H1 (cell line): ENCODE measurements around the gene RING1. TPM values are rescaled to one million over a fixed set of nuclear protein-coding genes. Genes with fewer than 3 reads are reported as not detected.

Experiments
- BACH1 ChIP-seq: IDR thresholded peaks from 2 replicates; pipeline ENCODE4 v1.6.1; 2012; ENCODE audit warnings: low read length, improper control_type of control experiment
- CBX5 ChIP-seq: fragments of 300-800, 300-1000 bp; sonication (generic); IDR thresholded peaks from 2 replicates; pipeline ENCODE4 v1.7.1; 2016; ENCODE audit warnings: antibody characterized with exemption, low read length, low read depth
- CEBPB ChIP-seq: IDR thresholded peaks from 2 replicates; pipeline ENCODE4 v1.6.1; 2012; ENCODE audit warnings: low read depth, low read length
- EP300 ChIP-seq, 2 experiments: IDR thresholded peaks; 1 replicate in 1 of 2; 2 replicates in 1 of 2; pipeline ENCODE4 v1.6.1; 2011 to 2012; ENCODE audit warnings: low read depth in 2 of 2, low read length in 2 of 2, mild to moderate bottlenecking in 2 of 2, borderline replicate concordance in 1 of 2, inconsistent platforms in 1 of 2, moderate library complexity in 1 of 2
- NANOG ChIP-seq: IDR thresholded peaks from 2 replicates; pipeline ENCODE4 v1.6.1; 2011; ENCODE audit warnings: low read length, low read depth, mild to moderate bottlenecking, inconsistent platforms; ENCODE audit not compliant: insufficient read depth, poor library complexity, severe bottlenecking
- RFX5 ChIP-seq: IDR thresholded peaks from 2 replicates; pipeline ENCODE4 v1.6.1; 2011; ENCODE audit warnings: low read depth, low read length, improper control_type of control experiment, borderline replicate concordance
- SP1 ChIP-seq: IDR thresholded peaks from 2 replicates; pipeline ENCODE4 v1.6.1; 2011; ENCODE audit warnings: low read depth, low read length
- TAF7 ChIP-seq: optimal IDR thresholded peaks from 2 replicates; pipeline ENCODE3; 2011; ENCODE audit warnings: low read depth, mild to moderate bottlenecking, inconsistent platforms, low read length, moderate library complexity, borderline replicate concordance
- polyA plus RNA-seq, 7 experiments: library from polyadenylated mRNA; depleted of rRNA in 3 of 7; stranded (reverse) in 5 of 7; unstranded in 2 of 7; fragments of >200 nt in 5 of 7; fragments of 200-250 nt in 2 of 7; gene quantifications; 1 replicate in 5 of 7; 2 replicates in 1 of 7; 4 replicates in 1 of 7; pipeline versions ENCODE4 v1.2.1 to v1.2.3, GENCODE V29; 2011 to 2013; ENCODE audit warnings: missing spikeins in 2 of 7, mixed read lengths in 2 of 7
- total RNA-seq: library from RNA; stranded (reverse); fragmentation: NEBNext Ultra II Directional; extraction: Animal tissue kit (Norgen Biotek cat#: 25700); gene quantifications from 2 replicates; pipeline ENCODE4 v1.2.1, GENCODE V29; 2021
- TF ChIP-seq, protein P1 (sequence below): fragments of 300-600 bp; sonication (generic); IDR thresholded peaks from 2 replicates; pipeline ENCODE4 v1.7.1; 2012; ENCODE audit warnings: low read length, moderate library complexity, mild to moderate bottlenecking, inconsistent platforms; ENCODE audit not compliant: insufficient replicate concordance
- TF ChIP-seq, protein P2 (sequence below): IDR thresholded peaks from 2 replicates; pipeline ENCODE4 v1.6.1; 2012; ENCODE audit warnings: inconsistent platforms

RING1 gene
- total and polyA plus RNA-seq, 2 of the 8 experiments (the other 6 are each of a cell fraction or from before 2014, with no cell fraction given), result 16.4 to 26.0 TPM

DNA sequence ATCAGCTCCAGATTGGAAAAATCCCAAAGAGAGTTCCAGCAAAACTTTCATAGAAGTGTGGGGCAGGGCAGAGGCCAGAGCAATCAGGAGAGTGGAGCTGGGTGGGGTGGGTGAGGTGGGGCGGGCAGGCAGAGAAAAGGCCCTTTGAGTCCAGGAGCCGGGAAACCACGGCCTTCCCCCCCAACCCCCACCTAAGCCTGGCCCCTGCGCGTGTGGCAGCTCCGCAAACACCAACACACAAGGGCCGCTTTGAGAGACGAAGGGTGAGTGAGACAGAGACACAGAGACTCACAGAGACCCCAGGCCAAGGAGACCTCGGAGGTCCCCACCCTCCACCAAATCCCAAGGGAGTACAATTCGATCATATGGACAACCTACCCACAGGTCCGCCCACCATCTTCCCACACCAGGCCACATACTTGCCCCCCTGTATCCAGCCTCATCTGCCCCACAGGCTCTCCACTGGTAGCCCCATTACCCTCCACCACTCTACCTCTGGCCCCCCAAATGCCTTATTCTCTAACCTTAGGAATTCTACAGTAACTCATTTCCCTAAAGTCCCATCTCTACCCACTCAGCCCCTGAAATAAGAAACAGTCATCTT is 17.7 kb upstream of the RING1 start (continued):
- TF ChIP-seq, protein P1, sequence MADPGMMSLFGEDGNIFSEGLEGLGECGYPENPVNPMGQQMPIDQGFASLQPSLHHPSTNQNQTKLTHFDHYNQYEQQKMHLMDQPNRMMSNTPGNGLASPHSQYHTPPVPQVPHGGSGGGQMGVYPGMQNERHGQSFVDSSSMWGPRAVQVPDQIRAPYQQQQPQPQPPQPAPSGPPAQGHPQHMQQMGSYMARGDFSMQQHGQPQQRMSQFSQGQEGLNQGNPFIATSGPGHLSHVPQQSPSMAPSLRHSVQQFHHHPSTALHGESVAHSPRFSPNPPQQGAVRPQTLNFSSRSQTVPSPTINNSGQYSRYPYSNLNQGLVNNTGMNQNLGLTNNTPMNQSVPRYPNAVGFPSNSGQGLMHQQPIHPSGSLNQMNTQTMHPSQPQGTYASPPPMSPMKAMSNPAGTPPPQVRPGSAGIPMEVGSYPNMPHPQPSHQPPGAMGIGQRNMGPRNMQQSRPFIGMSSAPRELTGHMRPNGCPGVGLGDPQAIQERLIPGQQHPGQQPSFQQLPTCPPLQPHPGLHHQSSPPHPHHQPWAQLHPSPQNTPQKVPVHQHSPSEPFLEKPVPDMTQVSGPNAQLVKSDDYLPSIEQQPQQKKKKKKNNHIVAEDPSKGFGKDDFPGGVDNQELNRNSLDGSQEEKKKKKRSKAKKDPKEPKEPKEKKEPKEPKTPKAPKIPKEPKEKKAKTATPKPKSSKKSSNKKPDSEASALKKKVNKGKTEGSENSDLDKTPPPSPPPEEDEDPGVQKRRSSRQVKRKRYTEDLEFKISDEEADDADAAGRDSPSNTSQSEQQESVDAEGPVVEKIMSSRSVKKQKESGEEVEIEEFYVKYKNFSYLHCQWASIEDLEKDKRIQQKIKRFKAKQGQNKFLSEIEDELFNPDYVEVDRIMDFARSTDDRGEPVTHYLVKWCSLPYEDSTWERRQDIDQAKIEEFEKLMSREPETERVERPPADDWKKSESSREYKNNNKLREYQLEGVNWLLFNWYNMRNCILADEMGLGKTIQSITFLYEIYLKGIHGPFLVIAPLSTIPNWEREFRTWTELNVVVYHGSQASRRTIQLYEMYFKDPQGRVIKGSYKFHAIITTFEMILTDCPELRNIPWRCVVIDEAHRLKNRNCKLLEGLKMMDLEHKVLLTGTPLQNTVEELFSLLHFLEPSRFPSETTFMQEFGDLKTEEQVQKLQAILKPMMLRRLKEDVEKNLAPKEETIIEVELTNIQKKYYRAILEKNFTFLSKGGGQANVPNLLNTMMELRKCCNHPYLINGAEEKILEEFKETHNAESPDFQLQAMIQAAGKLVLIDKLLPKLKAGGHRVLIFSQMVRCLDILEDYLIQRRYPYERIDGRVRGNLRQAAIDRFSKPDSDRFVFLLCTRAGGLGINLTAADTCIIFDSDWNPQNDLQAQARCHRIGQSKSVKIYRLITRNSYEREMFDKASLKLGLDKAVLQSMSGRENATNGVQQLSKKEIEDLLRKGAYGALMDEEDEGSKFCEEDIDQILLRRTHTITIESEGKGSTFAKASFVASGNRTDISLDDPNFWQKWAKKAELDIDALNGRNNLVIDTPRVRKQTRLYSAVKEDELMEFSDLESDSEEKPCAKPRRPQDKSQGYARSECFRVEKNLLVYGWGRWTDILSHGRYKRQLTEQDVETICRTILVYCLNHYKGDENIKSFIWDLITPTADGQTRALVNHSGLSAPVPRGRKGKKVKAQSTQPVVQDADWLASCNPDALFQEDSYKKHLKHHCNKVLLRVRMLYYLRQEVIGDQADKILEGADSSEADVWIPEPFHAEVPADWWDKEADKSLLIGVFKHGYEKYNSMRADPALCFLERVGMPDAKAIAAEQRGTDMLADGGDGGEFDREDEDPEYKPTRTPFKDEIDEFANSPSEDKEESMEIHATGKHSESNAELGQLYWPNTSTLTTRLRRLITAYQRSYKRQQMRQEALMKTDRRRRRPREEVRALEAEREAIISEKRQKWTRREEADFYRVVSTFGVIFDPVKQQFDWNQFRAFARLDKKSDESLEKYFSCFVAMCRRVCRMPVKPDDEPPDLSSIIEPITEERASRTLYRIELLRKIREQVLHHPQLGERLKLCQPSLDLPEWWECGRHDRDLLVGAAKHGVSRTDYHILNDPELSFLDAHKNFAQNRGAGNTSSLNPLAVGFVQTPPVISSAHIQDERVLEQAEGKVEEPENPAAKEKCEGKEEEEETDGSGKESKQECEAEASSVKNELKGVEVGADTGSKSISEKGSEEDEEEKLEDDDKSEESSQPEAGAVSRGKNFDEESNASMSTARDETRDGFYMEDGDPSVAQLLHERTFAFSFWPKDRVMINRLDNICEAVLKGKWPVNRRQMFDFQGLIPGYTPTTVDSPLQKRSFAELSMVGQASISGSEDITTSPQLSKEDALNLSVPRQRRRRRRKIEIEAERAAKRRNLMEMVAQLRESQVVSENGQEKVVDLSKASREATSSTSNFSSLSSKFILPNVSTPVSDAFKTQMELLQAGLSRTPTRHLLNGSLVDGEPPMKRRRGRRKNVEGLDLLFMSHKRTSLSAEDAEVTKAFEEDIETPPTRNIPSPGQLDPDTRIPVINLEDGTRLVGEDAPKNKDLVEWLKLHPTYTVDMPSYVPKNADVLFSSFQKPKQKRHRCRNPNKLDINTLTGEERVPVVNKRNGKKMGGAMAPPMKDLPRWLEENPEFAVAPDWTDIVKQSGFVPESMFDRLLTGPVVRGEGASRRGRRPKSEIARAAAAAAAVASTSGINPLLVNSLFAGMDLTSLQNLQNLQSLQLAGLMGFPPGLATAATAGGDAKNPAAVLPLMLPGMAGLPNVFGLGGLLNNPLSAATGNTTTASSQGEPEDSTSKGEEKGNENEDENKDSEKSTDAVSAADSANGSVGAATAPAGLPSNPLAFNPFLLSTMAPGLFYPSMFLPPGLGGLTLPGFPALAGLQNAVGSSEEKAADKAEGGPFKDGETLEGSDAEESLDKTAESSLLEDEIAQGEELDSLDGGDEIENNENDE, result no peak
- no peak for TF ChIP-seq NANOG
- no peak for TF ChIP-seq TAF7
- no peak for TF ChIP-seq EP300 (IDR thresholded peaks at IDR 0.05; ENCODE audit: borderline replicate concordance in 1 of 2, low read depth in 2 of 2, low read length in 2 of 2)
- no peak for TF ChIP-seq CEBPB
- TF ChIP-seq, protein P2, sequence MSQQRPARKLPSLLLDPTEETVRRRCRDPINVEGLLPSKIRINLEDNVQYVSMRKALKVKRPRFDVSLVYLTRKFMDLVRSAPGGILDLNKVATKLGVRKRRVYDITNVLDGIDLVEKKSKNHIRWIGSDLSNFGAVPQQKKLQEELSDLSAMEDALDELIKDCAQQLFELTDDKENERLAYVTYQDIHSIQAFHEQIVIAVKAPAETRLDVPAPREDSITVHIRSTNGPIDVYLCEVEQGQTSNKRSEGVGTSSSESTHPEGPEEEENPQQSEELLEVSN, result no peak
- TF ChIP-seq BACH1, result no peak
- TF ChIP-seq CBX5, result no peak
- no peak for TF ChIP-seq SP1
- no peak for TF ChIP-seq RFX5
